WTC11 (cell line): ENCODE data around the gene LARGE1. TPM values are rescaled to one million over a fixed set of nuclear protein-coding genes. Genes with fewer than 3 reads are reported as not detected.
A peak's percentile ranks its signal among the peaks of the same experiment; 100 is the strongest.

ENCODE experiments used
- ATAC-seq: fragments of 200-7000 bp; cut with Tn5 transposase; 2 replicates; pipeline ENCODE4 v1.10.0; 2021; ENCODE audit warnings: mild to moderate bottlenecking, moderate library complexity
- CTCF ChIA-PET: fragments of 300-600 bp; sonication (Branson Sonifier 250); formaldehyde crosslinking; loops from one replicate; lab custom pipeline; 2021; ENCODE audit warnings: antibody characterized with exemption; lab: Charles Lee
- POLR2A ChIA-PET: fragments of 350-600 bp; sonication (Branson Sonifier 250); formaldehyde crosslinking; loops from one replicate; lab custom pipeline; 2021; ENCODE audit warnings: antibody characterized with exemption; lab: Charles Lee
- DNase-seq: peaks from one replicate; pipeline ENCODE4 v3.0.0; 2021; ENCODE audit warnings: low spot score
- H3K27ac Mint-ChIP-seq: 2 replicates; pipeline ENCODE4 v1.8.0; 2021; ENCODE audit warnings: mixed read lengths
- H3K27me3 Mint-ChIP-seq: 2 replicates; pipeline ENCODE4 v1.8.0; 2021; ENCODE audit warnings: low read depth, mild to moderate bottlenecking, moderate library complexity, mixed read lengths
- H3K36me3 Mint-ChIP-seq: 2 replicates; pipeline ENCODE4 v1.8.0; 2021; ENCODE audit warnings: mixed read lengths
- H3K4me1 Mint-ChIP-seq: 2 replicates; pipeline ENCODE4 v1.8.0; 2022; ENCODE audit warnings: mixed read lengths
- H3K4me3 Mint-ChIP-seq: 2 replicates; pipeline ENCODE4 v1.8.0; 2021; ENCODE audit warnings: mild to moderate bottlenecking, moderate library complexity, mixed read lengths
- H3K9me3 Mint-ChIP-seq: 2 replicates; pipeline ENCODE4 v1.8.0; 2021; ENCODE audit warnings: mixed read lengths
- CBFB ChIP-seq: sonication (generic); formaldehyde crosslinking; IDR thresholded peaks from 2 replicates; pipeline ENCODE4 v1.8.1; 2022; ENCODE audit warnings: mild to moderate bottlenecking, low read depth, missing genetic modification reagents
- FOXK1 ChIP-seq: sonication (generic); formaldehyde crosslinking; IDR thresholded peaks from 2 replicates; pipeline ENCODE4 v1.8.0; 2022; ENCODE audit warnings: mild to moderate bottlenecking, moderate library complexity, missing genetic modification reagents
- JUN ChIP-seq: sonication (generic); formaldehyde crosslinking; IDR thresholded peaks from 2 replicates; pipeline ENCODE4 v1.8.0; 2023; ENCODE audit warnings: mild to moderate bottlenecking, missing genetic modification reagents
- KAT7 ChIP-seq: sonication (generic); formaldehyde crosslinking; IDR thresholded peaks from 2 replicates; pipeline ENCODE4 v1.8.1; 2023; ENCODE audit warnings: missing genetic modification reagents, mild to moderate bottlenecking, borderline replicate concordance
- NR3C1 ChIP-seq: sonication (generic); formaldehyde crosslinking; conservative IDR thresholded peaks from 2 replicates; pipeline ENCODE4 v1.8.1; 2023; ENCODE audit warnings: low read depth, mild to moderate bottlenecking, missing genetic modification reagents
- OVOL2 ChIP-seq: fragments of 250-450 bp; sonication (Bioruptor Pico); IDR thresholded peaks from 2 replicates; pipeline ENCODE4 v1.9.0; 2021; ENCODE audit warnings: mild to moderate bottlenecking, borderline replicate concordance
- SMAD3 ChIP-seq: sonication (generic); formaldehyde crosslinking; IDR thresholded peaks from 2 replicates; pipeline ENCODE4 v1.8.0; 2022; ENCODE audit warnings: missing genetic modification reagents, mild to moderate bottlenecking, borderline replicate concordance
- TCF7 ChIP-seq: sonication (generic); formaldehyde crosslinking; IDR thresholded peaks from 2 replicates; pipeline ENCODE4 v1.8.0; 2022; ENCODE audit warnings: mild to moderate bottlenecking, low read depth, missing genetic modification reagents, moderate library complexity
- ZBTB21 ChIP-seq: sonication (generic); formaldehyde crosslinking; IDR thresholded peaks from 2 replicates; pipeline ENCODE4 v1.8.1; 2023; ENCODE audit warnings: mild to moderate bottlenecking, missing genetic modification reagents, borderline replicate concordance
- ZNF121 ChIP-seq: sonication (generic); formaldehyde crosslinking; IDR thresholded peaks from 2 replicates; pipeline ENCODE4 v1.8.0; 2023; ENCODE audit warnings: missing genetic modification reagents
- ZNF138 ChIP-seq: sonication (generic); formaldehyde crosslinking; conservative IDR thresholded peaks from 2 replicates; pipeline ENCODE4 v1.8.1; 2022; ENCODE audit warnings: mild to moderate bottlenecking, moderate library complexity, missing genetic modification reagents
- ZNF317 ChIP-seq: sonication (generic); formaldehyde crosslinking; IDR thresholded peaks from 2 replicates; pipeline ENCODE4 v1.8.1; 2023; ENCODE audit warnings: low read depth, mild to moderate bottlenecking, moderate library complexity, missing genetic modification reagents, borderline replicate concordance
- total RNA-seq: library from RNA; stranded (reverse); gene quantifications from 3 replicates; pipeline ENCODE4 v1.2.3, GENCODE V29; 2021
- TF ChIP-seq, protein P1 (sequence below): sonication (generic); formaldehyde crosslinking; IDR thresholded peaks from 2 replicates; pipeline ENCODE4 v1.8.1; 2022; ENCODE audit warnings: low read depth, mild to moderate bottlenecking, moderate library complexity, missing genetic modification reagents, borderline replicate concordance
- TF ChIP-seq, protein P2 (sequence below): sonication (generic); formaldehyde crosslinking; IDR thresholded peaks from 2 replicates; pipeline ENCODE4 v1.8.1; 2023; ENCODE audit warnings: mild to moderate bottlenecking, missing genetic modification reagents, moderate library complexity
- TF ChIP-seq, protein P3 (sequence below): sonication (generic); formaldehyde crosslinking; IDR thresholded peaks from 2 replicates; pipeline ENCODE4 v1.8.1; 2023; ENCODE audit warnings: mild to moderate bottlenecking, missing genetic modification reagents, moderate library complexity
- TF ChIP-seq, protein P4 (sequence below): sonication (generic); formaldehyde crosslinking; IDR thresholded peaks from 2 replicates; pipeline ENCODE4 v1.8.0; 2022; ENCODE audit warnings: mild to moderate bottlenecking, missing genetic modification reagents
- TF ChIP-seq, protein P5 (sequence below): sonication (generic); formaldehyde crosslinking; IDR thresholded peaks from 2 replicates; pipeline ENCODE4 v1.8.0; 2022; ENCODE audit warnings: mild to moderate bottlenecking, missing genetic modification reagents
- TF ChIP-seq, protein P6 (sequence below): sonication (generic); formaldehyde crosslinking; IDR thresholded peaks from 2 replicates; pipeline ENCODE4 v1.8.0; 2022; ENCODE audit warnings: mild to moderate bottlenecking, missing genetic modification reagents
- TF ChIP-seq, protein P7 (sequence below): sonication (generic); formaldehyde crosslinking; IDR thresholded peaks from 2 replicates; pipeline ENCODE4 v1.8.1; 2023; ENCODE audit warnings: mild to moderate bottlenecking, moderate library complexity, missing genetic modification reagents
- TF ChIP-seq, protein P8 (sequence below): sonication (generic); formaldehyde crosslinking; IDR thresholded peaks from 2 replicates; pipeline ENCODE4 v1.8.1; 2022; ENCODE audit warnings: mild to moderate bottlenecking, moderate library complexity, missing genetic modification reagents

The LARGE1 gene
- total RNA-seq, 1 experiment from 2014 or later, result 72.6 TPM

DNA sequence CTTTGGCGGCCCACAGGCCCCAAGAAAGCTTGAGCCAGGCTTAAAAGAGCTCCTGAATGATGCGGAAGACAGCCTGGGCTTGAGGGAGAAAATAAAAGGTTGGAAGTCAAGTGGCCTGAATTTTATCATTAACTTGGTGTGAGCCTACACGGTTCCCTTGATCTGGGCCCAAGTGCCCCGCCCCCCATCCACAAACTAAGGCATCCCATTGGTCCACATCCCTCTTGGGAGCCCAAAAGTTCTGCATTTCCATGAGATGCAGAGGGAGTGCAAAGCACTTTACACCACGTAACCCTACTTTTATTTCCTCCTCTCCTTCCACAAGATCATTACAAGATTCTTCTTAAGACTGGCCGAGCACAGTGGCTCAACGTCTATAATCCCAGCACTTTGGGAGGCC is 22.2 kb downstream of the LARGE1 start (continued):
- TF ChIP-seq OVOL2 (CRISPR knock-in tag) (no peak), ZNF317 (no peak), KAT7 (CRISPR knock-in tag) (no peak), TCF7 (CRISPR knock-in tag) (no peak)
- TF ChIP-seq, protein P1, sequence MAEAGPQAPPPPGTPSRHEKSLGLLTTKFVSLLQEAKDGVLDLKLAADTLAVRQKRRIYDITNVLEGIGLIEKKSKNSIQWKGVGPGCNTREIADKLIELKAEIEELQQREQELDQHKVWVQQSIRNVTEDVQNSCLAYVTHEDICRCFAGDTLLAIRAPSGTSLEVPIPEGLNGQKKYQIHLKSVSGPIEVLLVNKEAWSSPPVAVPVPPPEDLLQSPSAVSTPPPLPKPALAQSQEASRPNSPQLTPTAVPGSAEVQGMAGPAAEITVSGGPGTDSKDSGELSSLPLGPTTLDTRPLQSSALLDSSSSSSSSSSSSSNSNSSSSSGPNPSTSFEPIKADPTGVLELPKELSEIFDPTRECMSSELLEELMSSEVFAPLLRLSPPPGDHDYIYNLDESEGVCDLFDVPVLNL (CRISPR knock-in tag), result no peak
- TF ChIP-seq, protein P2, sequence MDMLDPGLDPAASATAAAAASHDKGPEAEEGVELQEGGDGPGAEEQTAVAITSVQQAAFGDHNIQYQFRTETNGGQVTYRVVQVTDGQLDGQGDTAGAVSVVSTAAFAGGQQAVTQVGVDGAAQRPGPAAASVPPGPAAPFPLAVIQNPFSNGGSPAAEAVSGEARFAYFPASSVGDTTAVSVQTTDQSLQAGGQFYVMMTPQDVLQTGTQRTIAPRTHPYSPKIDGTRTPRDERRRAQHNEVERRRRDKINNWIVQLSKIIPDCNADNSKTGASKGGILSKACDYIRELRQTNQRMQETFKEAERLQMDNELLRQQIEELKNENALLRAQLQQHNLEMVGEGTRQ, result no peak
- TF ChIP-seq, protein P3, sequence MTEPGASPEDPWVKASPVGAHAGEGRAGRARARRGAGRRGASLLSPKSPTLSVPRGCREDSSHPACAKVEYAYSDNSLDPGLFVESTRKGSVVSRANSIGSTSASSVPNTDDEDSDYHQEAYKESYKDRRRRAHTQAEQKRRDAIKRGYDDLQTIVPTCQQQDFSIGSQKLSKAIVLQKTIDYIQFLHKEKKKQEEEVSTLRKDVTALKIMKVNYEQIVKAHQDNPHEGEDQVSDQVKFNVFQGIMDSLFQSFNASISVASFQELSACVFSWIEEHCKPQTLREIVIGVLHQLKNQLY, result no peak
- TF ChIP-seq, protein P4, sequence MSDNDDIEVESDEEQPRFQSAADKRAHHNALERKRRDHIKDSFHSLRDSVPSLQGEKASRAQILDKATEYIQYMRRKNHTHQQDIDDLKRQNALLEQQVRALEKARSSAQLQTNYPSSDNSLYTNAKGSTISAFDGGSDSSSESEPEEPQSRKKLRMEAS (CRISPR knock-in tag), result no peak
- TF ChIP-seq, protein P5, sequence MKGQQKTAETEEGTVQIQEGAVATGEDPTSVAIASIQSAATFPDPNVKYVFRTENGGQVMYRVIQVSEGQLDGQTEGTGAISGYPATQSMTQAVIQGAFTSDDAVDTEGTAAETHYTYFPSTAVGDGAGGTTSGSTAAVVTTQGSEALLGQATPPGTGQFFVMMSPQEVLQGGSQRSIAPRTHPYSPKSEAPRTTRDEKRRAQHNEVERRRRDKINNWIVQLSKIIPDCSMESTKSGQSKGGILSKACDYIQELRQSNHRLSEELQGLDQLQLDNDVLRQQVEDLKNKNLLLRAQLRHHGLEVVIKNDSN, result no peak

DNA sequence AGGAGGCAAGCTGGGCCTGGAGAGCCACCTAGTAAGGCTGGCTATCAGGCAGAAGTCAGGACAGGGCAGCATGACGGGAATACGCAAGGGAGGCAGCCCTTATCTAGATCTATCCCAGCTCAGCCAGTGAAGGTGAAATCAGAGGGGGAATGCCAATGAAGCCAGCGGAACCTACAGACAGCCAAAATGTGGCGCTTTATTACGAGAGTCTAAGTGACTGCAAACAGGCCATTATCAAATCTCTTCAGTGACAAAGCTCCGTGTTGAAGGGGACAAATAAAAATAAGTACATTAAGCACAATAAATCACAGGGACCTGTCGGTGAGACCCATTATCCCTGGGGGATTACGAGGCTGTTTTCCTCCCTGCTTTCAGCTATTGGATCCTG is 22.8 kb downstream of the LARGE1 start:
- Mint-ChIP-seq H3K4me1 (peaks cover 96% of the 10 kb centered on the region), H3K27ac (peak overlapping the region; percentile 99), H3K27me3 (no peaks in the 10 kb centered on the region), H3K9me3 (peaks cover 7% of the 10 kb centered on the region), H3K4me3 (peak overlapping the region; percentile 53), H3K36me3 (peaks cover 12% of the 10 kb centered on the region)
- CTCF ChIA-PET, result interaction anchor here (0.9 to 1.5 kb wide), 6 partner anchors 16 to 67 kb away, joined by 3 to 12 read pairs (median 4); no protein-coding TSS in a partner anchor
- ATAC-seq (peak; percentile 71), DNase-seq (no peak)
- POLR2A ChIA-PET, result interaction anchor here (1.1 to 1.7 kb wide), 2 partner anchors 11 to 24 kb away, joined by 3 to 13 read pairs; no protein-coding TSS in a partner anchor
- TF ChIP-seq ZNF121 (CRISPR knock-in tag), result peak; percentile 99
- no peak for TF ChIP-seq CBFB (CRISPR knock-in tag)
- no peak for TF ChIP-seq ZNF138
- 0 out of 2 replicates have a peak, but pooled peaks have one; percentile 29 for TF ChIP-seq SMAD3 (CRISPR knock-in tag)
- TF ChIP-seq JUN (CRISPR knock-in tag), result no peak
- TF ChIP-seq FOXK1, result 0 out of 2 replicates have a peak, but pooled peaks have one; percentile 1
- TF ChIP-seq, protein P6, sequence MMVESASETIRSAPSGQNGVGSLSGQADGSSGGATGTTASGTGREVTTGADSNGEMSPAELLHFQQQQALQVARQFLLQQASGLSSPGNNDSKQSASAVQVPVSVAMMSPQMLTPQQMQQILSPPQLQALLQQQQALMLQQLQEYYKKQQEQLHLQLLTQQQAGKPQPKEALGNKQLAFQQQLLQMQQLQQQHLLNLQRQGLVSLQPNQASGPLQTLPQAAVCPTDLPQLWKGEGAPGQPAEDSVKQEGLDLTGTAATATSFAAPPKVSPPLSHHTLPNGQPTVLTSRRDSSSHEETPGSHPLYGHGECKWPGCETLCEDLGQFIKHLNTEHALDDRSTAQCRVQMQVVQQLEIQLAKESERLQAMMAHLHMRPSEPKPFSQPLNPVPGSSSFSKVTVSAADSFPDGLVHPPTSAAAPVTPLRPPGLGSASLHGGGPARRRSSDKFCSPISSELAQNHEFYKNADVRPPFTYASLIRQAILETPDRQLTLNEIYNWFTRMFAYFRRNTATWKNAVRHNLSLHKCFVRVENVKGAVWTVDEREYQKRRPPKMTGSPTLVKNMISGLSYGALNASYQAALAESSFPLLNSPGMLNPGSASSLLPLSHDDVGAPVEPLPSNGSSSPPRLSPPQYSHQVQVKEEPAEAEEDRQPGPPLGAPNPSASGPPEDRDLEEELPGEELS (CRISPR knock-in tag), result no peak
- TF ChIP-seq NR3C1, result no peak
- no peak for TF ChIP-seq ZBTB21 (CRISPR knock-in tag)
- TF ChIP-seq, protein P7, sequence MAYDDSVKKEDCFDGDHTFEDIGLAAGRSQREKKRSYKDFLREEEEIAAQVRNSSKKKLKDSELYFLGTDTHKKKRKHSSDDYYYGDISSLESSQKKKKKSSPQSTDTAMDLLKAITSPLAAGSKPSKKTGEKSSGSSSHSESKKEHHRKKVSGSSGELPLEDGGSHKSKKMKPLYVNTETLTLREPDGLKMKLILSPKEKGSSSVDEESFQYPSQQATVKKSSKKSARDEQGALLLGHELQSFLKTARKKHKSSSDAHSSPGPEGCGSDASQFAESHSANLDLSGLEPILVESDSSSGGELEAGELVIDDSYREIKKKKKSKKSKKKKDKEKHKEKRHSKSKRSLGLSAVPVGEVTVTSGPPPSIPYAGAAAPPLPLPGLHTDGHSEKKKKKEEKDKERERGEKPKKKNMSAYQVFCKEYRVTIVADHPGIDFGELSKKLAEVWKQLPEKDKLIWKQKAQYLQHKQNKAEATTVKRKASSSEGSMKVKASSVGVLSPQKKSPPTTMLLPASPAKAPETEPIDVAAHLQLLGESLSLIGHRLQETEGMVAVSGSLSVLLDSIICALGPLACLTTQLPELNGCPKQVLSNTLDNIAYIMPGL (CRISPR knock-in tag), result no peak
- TF ChIP-seq, protein P8, sequence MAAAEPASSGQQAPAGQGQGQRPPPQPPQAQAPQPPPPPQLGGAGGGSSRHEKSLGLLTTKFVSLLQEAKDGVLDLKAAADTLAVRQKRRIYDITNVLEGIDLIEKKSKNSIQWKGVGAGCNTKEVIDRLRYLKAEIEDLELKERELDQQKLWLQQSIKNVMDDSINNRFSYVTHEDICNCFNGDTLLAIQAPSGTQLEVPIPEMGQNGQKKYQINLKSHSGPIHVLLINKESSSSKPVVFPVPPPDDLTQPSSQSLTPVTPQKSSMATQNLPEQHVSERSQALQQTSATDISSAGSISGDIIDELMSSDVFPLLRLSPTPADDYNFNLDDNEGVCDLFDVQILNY (CRISPR knock-in tag), result no peak
